GM12878 (cell line): ENCODE results near the gene PRSS12. TPM values are rescaled to one million over a fixed set of nuclear protein-coding genes. Genes with fewer than 3 reads are reported as not detected.

Source experiments
- ATAC-seq: fragments of 200-7000 bp; cut with Tn5 transposase; 3 replicates; pipeline ENCODE4 v1.9.1; 2020; ENCODE audit warnings: mild to moderate bottlenecking, moderate library complexity
- BruUV-seq: library from RNA; stranded (reverse); fragments of 400-500 nt; replicated peaks from 2 replicates; lab custom pipeline; 2021; lab: Mats Ljungman, UMichigan
- CTCF ChIA-PET: fragments of 300-600 bp; sonication (Branson Sonifier 250); formaldehyde crosslinking; extraction: SDS; loops from one replicate; lab custom pipeline; 2021; ENCODE audit warnings: inconsistent platforms; lab: Yijun Ruan, JAX
- POLR2A ChIA-PET: fragments of 350-600 bp; formaldehyde crosslinking; extraction: SDS; loops from one replicate; lab custom pipeline; 2021; ENCODE audit warnings: inconsistent platforms; lab: Charles Lee
- RAD21 ChIA-PET: fragments of 300-600 bp; sonication (Branson Sonifier 250); formaldehyde crosslinking; loops from one replicate; lab custom pipeline; 2023; ENCODE audit warnings: antibody characterized with exemption; ENCODE audit not compliant: unreplicated experiment; lab: Charles Lee
- SMC1A ChIA-PET: fragments of 300-600 bp; sonication (Branson Sonifier 250); formaldehyde crosslinking; loops from one replicate; lab custom pipeline; 2023; ENCODE audit not compliant: unreplicated experiment, uncharacterized antibody; lab: Charles Lee
- DNase-seq: peaks from one replicate; pipeline ENCODE4 v3.0.0-alpha.2; 2011; ENCODE audit warnings: low read depth, low spot score
- FAIRE-seq: peaks from 3 replicates; lab custom pipeline; 2011; peaks lifted over from hg19 to GRCh38; lab: Jason Lieb, UNC
- H2AFZ ChIP-seq: 2 replicates; pipeline ENCODE4 v1.6.0; 2011; ENCODE audit warnings: low read depth, low read length, control low read depth; ENCODE audit not compliant: control insufficient read depth
- H3K27ac ChIP-seq: 2 replicates; pipeline ENCODE4 v1.5.1; 2011; ENCODE audit warnings: control low read depth; ENCODE audit not compliant: control insufficient read depth, insufficient read depth
- H3K27me3 ChIP-seq, 2 experiments: replicated peaks in 1 of 2; 2 replicates each; pipeline versions ENCODE4 v1.6.0 to v1.6.1; 2011; ENCODE audit warnings: low read length in 1 of 2; ENCODE audit not compliant: control insufficient read depth in 2 of 2, insufficient read depth in 2 of 2
- H3K36me3 ChIP-seq, 2 experiments: 2 replicates each; pipeline ENCODE4 v1.5.1; 2011; ENCODE audit warnings: low read length in 1 of 2; ENCODE audit not compliant: control insufficient read depth in 2 of 2, insufficient read depth in 2 of 2
- H3K4me1 ChIP-seq: 2 replicates; pipeline ENCODE4 v1.6.1; 2011; ENCODE audit warnings: mild to moderate bottlenecking, low read length, moderate library complexity, mixed read lengths; ENCODE audit not compliant: control insufficient read depth, insufficient read depth
- H3K4me2 ChIP-seq: 2 replicates; pipeline ENCODE4 v1.6.0; 2011; ENCODE audit warnings: control low read depth; ENCODE audit not compliant: control insufficient read depth, insufficient read depth
- H3K4me3 ChIP-seq: fragments of 200-600 bp; sonication (generic); 2 replicates; pipeline ENCODE4 v1.5.1; 2016
- H3K79me2 ChIP-seq: 2 replicates; pipeline ENCODE4 v1.6.0; 2011; ENCODE audit warnings: low read length; ENCODE audit not compliant: control insufficient read depth, insufficient read depth
- H3K9ac ChIP-seq: 2 replicates; pipeline ENCODE4 v1.8.0; 2011; ENCODE audit warnings: low read length, control low read depth, mixed read lengths; ENCODE audit not compliant: control insufficient read depth, insufficient read depth
- H3K9me3 ChIP-seq: replicated peaks from 3 replicates; pipeline ENCODE4 v1.5.1; 2011; ENCODE audit warnings: mild to moderate bottlenecking, low read length; ENCODE audit not compliant: control insufficient read depth, insufficient read depth
- H4K20me1 ChIP-seq: 2 replicates; pipeline ENCODE4 v1.6.0; 2011; ENCODE audit not compliant: control insufficient read depth, insufficient read depth
- BRCA1 ChIP-seq: IDR thresholded peaks from 2 replicates; pipeline ENCODE4 v1.6.1; 2011; ENCODE audit warnings: low read depth, low read length, improper control_type of control experiment
- HDGF ChIP-seq: fragments of 450-650 bp; IDR thresholded peaks from 2 replicates; pipeline ENCODE4 v1.6.1; 2016; ENCODE audit warnings: antibody characterized with exemption
- IKZF2 ChIP-seq, 2 experiments: fragments of 450-650 bp; IDR thresholded peaks; 2 replicates each; pipeline ENCODE4 v1.6.1; 2017; ENCODE audit warnings: mild to moderate bottlenecking in 2 of 2, moderate library complexity in 2 of 2
- JUND ChIP-seq: IDR thresholded peaks from 2 replicates; pipeline ENCODE4 v1.6.1; 2012; ENCODE audit warnings: low read depth, mild to moderate bottlenecking, low read length, improper control_type of control experiment, moderate library complexity
- NFYA ChIP-seq: IDR thresholded peaks from 2 replicates; pipeline ENCODE4 v1.6.1; 2011; ENCODE audit warnings: low read depth, mild to moderate bottlenecking, low read length, improper control_type of control experiment, borderline replicate concordance
- RB1 ChIP-seq: fragments of 450-650 bp; formaldehyde crosslinking; IDR thresholded peaks from 2 replicates; pipeline ENCODE4 v1.6.1; 2017; ENCODE audit warnings: mild to moderate bottlenecking, borderline replicate concordance
- RBBP5 ChIP-seq: fragments of 200-600 bp; sonication (generic); conservative IDR thresholded peaks from 2 replicates; pipeline ENCODE4 v1.6.1; 2016
- TCF7 ChIP-seq: IDR thresholded peaks from 2 replicates; pipeline ENCODE4 v1.6.1; 2014; ENCODE audit warnings: antibody characterized with exemption, borderline replicate concordance
- WRNIP1 ChIP-seq: IDR thresholded peaks from 2 replicates; pipeline ENCODE4 v1.6.1; 2011; ENCODE audit warnings: low read depth, low read length, improper control_type of control experiment, borderline replicate concordance
- YY1 ChIP-seq: IDR thresholded peaks from 2 replicates; pipeline ENCODE4 v1.6.1; 2011; ENCODE audit warnings: low read depth, mild to moderate bottlenecking, low read length
- ZNF217 ChIP-seq: fragments of 450-650 bp; IDR thresholded peaks from 2 replicates; pipeline ENCODE4 v1.6.1; 2017; ENCODE audit warnings: antibody characterized with exemption, mild to moderate bottlenecking
- WGBS: methylation state at CpG from one replicate; pipeline ENCODE4 v1.1.6; 2016; ENCODE audit warnings: low lambda C conversion rate; ENCODE audit not compliant: insufficient replicate concordance, insufficient coverage; ENCODE audit errors: missing lambda C conversion rate; 5-methylcytosine and 5-hydroxymethylcytosine counted together
- in situ Hi-C: fragments of 300-500 bp; cut with MboI; formaldehyde crosslinking; loops from 9 replicates; pipeline ENCODE4 v1.14.3; 2018; ENCODE audit warnings: mixed read lengths
- intact Hi-C: fragments of 100-400 bp; cut with micrococcal nuclease; formaldehyde crosslinking; loops from one replicate; pipeline ENCODE4 v1.14.2; 2022; ENCODE audit not compliant: unreplicated experiment
- polyA plus RNA-seq, 11 experiments: library from polyadenylated mRNA; depleted of rRNA in 4 of 11; unstranded in 6 of 11; stranded (reverse) in 5 of 11; fragments of >200 nt; fragmentation: Nextera tagmentation in 4 of 11; fragmentation: Illumina TruSeq in 1 of 11; extraction: Ambion mirVana in 4 of 11; extraction: Trizol in 1 of 11; gene quantifications; 1 replicate in 1 of 11; 2 replicates in 10 of 11; pipeline versions ENCODE4 v1.2.1 to v1.2.3, GENCODE V29; 2011 to 2016; ENCODE audit warnings: inconsistent platforms in 2 of 11, missing spikeins in 2 of 11, low read depth in 1 of 11
- total RNA-seq, 4 experiments: library from RNA; depleted of rRNA in 3 of 4; stranded (reverse); fragments of >200 nt in 3 of 4; fragmentation: Illumina TruSeq in 1 of 4; extraction: Trizol in 1 of 4; gene quantifications; 2 replicates each; pipeline versions ENCODE4 v1.2.1 to v1.2.3, GENCODE V29; 2013 to 2021
- TF ChIP-seq, protein P1 (sequence below): IDR thresholded peaks from 2 replicates; pipeline ENCODE4 v1.6.1; 2012; ENCODE audit warnings: low read depth, low read length, improper control_type of control experiment
- TF ChIP-seq, protein P2 (sequence below): fragments of 450-650 bp; IDR thresholded peaks from 2 replicates; pipeline ENCODE4 v1.6.1; 2018; ENCODE audit warnings: mild to moderate bottlenecking, low read depth, moderate library complexity; ENCODE audit not compliant: partially characterized antibody
- TF ChIP-seq, protein P3 (sequence below): IDR thresholded peaks from 2 replicates; pipeline ENCODE4 v1.6.1; 2012; ENCODE audit warnings: mild to moderate bottlenecking, low read depth, low read length
- TF ChIP-seq, protein P4 (sequence below): IDR thresholded peaks from 2 replicates; pipeline ENCODE4 v1.6.1; 2011; ENCODE audit warnings: mild to moderate bottlenecking, low read depth, low read length, moderate library complexity; ENCODE audit not compliant: insufficient replicate concordance

Gene PRSS12
- total and polyA plus RNA-seq, 10 of the 15 experiments (the other 5 are each of a cell fraction or from before 2014, with no cell fraction given), result 0.04 to 0.34 (median 0.11) TPM; not detected in 2

DNA sequence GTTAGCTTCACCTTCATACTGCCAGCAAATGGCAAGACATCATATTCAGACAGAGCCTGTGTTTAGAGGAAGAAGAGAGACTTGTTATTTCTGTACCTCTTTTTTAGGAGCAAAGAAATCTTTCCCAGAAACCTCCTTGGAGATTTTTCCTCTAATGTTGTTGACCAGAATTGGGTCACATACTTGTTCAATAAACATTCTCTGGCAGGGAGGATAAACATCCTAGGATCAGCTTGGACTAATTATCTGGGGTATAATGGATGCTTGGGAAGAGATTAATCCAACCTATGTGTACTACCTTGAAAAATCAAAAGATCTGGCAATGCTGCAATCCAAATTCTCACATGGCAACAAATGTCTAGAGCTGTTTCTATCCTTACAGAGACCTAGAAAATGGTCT lies 8.4 kb upstream of the PRSS12 start (continued):
- no peak for TF ChIP-seq NFYA
- no peak for TF ChIP-seq RB1
- no peak for TF ChIP-seq YY1
- no peak for TF ChIP-seq ZNF217
- TF ChIP-seq, all 136 proteins: peak for 0

- no peaks in the 10 kb centered on the region for H3K4me1 ChIP-seq
- intact Hi-C loops, result no loop called here
- no peak for ATAC-seq
- SMC1A ChIA-PET, result interaction anchor here (1.3 kb wide), 1 partner anchor 54 kb away, joined by 3 read pairs; no protein-coding TSS in a partner anchor
- no peaks in the 10 kb centered on the region for H3K9me3 ChIP-seq
- H3K79me2 ChIP-seq, result no peaks in the 10 kb centered on the region
- no peak overlapping the region for H3K9ac ChIP-seq
- H2AFZ ChIP-seq, result no peak overlapping the region
- H3K4me3 ChIP-seq, result no peak overlapping the region
- no peak for DNase-seq
- RAD21 ChIA-PET, result no interaction called here
- CTCF ChIA-PET, result interaction anchor here (0.6 to 1.3 kb wide), 2 partner anchors 90 to 1270 kb away, joined by 3 read pairs; no protein-coding TSS in a partner anchor
- no peaks in the 10 kb centered on the region for H3K27me3 ChIP-seq
- H4K20me1 ChIP-seq, result no peaks in the 10 kb centered on the region
- H3K36me3 ChIP-seq, result no peaks in the 10 kb centered on the region
- no peak for FAIRE-seq
- no peak overlapping the region for H3K4me2 ChIP-seq
- TF ChIP-seq, protein P1, sequence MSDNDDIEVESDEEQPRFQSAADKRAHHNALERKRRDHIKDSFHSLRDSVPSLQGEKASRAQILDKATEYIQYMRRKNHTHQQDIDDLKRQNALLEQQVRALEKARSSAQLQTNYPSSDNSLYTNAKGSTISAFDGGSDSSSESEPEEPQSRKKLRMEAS, result no peak
- TF ChIP-seq RBBP5 (no peak), TCF7 (no peak), HDGF (no peak), JUND (no peak), IKZF2 (IDR thresholded peaks at IDR 0.05) (no peak), BRCA1 (no peak), WRNIP1 (no peak)
- TF ChIP-seq, protein P2, sequence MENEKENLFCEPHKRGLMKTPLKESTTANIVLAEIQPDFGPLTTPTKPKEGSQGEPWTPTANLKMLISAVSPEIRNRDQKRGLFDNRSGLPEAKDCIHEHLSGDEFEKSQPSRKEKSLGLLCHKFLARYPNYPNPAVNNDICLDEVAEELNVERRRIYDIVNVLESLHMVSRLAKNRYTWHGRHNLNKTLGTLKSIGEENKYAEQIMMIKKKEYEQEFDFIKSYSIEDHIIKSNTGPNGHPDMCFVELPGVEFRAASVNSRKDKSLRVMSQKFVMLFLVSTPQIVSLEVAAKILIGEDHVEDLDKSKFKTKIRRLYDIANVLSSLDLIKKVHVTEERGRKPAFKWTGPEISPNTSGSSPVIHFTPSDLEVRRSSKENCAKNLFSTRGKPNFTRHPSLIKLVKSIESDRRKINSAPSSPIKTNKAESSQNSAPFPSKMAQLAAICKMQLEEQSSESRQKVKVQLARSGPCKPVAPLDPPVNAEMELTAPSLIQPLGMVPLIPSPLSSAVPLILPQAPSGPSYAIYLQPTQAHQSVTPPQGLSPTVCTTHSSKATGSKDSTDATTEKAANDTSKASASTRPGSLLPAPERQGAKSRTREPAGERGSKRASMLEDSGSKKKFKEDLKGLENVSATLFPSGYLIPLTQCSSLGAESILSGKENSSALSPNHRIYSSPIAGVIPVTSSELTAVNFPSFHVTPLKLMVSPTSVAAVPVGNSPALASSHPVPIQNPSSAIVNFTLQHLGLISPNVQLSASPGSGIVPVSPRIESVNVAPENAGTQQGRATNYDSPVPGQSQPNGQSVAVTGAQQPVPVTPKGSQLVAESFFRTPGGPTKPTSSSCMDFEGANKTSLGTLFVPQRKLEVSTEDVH, result no peak
- TF ChIP-seq, protein P3, sequence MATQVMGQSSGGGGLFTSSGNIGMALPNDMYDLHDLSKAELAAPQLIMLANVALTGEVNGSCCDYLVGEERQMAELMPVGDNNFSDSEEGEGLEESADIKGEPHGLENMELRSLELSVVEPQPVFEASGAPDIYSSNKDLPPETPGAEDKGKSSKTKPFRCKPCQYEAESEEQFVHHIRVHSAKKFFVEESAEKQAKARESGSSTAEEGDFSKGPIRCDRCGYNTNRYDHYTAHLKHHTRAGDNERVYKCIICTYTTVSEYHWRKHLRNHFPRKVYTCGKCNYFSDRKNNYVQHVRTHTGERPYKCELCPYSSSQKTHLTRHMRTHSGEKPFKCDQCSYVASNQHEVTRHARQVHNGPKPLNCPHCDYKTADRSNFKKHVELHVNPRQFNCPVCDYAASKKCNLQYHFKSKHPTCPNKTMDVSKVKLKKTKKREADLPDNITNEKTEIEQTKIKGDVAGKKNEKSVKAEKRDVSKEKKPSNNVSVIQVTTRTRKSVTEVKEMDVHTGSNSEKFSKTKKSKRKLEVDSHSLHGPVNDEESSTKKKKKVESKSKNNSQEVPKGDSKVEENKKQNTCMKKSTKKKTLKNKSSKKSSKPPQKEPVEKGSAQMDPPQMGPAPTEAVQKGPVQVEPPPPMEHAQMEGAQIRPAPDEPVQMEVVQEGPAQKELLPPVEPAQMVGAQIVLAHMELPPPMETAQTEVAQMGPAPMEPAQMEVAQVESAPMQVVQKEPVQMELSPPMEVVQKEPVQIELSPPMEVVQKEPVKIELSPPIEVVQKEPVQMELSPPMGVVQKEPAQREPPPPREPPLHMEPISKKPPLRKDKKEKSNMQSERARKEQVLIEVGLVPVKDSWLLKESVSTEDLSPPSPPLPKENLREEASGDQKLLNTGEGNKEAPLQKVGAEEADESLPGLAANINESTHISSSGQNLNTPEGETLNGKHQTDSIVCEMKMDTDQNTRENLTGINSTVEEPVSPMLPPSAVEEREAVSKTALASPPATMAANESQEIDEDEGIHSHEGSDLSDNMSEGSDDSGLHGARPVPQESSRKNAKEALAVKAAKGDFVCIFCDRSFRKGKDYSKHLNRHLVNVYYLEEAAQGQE, result no peak
- TF ChIP-seq, protein P4, sequence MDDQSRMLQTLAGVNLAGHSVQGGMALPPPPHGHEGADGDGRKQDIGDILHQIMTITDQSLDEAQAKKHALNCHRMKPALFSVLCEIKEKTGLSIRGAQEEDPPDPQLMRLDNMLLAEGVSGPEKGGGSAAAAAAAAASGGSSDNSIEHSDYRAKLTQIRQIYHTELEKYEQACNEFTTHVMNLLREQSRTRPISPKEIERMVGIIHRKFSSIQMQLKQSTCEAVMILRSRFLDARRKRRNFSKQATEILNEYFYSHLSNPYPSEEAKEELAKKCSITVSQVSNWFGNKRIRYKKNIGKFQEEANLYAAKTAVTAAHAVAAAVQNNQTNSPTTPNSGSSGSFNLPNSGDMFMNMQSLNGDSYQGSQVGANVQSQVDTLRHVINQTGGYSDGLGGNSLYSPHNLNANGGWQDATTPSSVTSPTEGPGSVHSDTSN, result no peak
- TF ChIP-seq, all 136 proteins: peak for 0
- BruUV-seq, result no TSS peak
- POLR2A ChIA-PET, result no interaction called here
- in situ Hi-C loops, result no loop called here
- H3K27ac ChIP-seq, result no peak overlapping the region
- 4% methylated on average over 3 of the region's 3 CpGs for WGBS
These were observed 7.3 kb upstream of the PRSS12 start for GRCh38 chr4:118360106-118360505.
